Right lobe of liver (tissue), 6 donors: ENCODE data around the gene ANKS1B. TPM values are rescaled to one million over a fixed set of nuclear protein-coding genes. Genes with fewer than 3 reads are reported as not detected.

Experiments used
- ATAC-seq, 4 donors: fragments of 200-7000 bp; cut with Tn5 transposase; one replicate each; pipeline ENCODE4 v1.9.1; 2020; ENCODE audit warnings: mild to moderate bottlenecking in 4 of 4, moderate library complexity in 4 of 4
- DNase-seq, 3 donors: peaks; one replicate each; pipeline ENCODE4 v3.0.0-alpha.2; 2020
- H3K27ac ChIP-seq, 3 donors: fragments of 200-600 bp; one replicate each; pipeline ENCODE4 v1.8.0; 2022
- H3K27me3 ChIP-seq, 2 donors: fragments of 200-600 bp; one replicate each; pipeline ENCODE4 v1.8.0; 2022
- H3K36me3 ChIP-seq, 4 donors: fragments of 200-600 bp; sonication (generic) in 1 of 4; one replicate each; pipeline versions ENCODE4 v1.5.1 to v1.8.0; 2017 to 2022; ENCODE audit warnings: control low read depth in 1 of 4
- H3K4me1 ChIP-seq, 4 donors: fragments of 200-600 bp; sonication (generic) in 1 of 4; one replicate each; pipeline versions ENCODE4 v1.5.1 to v1.8.0; 2017 to 2022; ENCODE audit warnings: control low read depth in 1 of 4
- H3K4me3 ChIP-seq, 3 donors: fragments of 200-600 bp; one replicate each; pipeline ENCODE4 v1.8.0; 2022
- H3K9me3 ChIP-seq, 4 donors: fragments of 200-600 bp; sonication (generic) in 1 of 4; one replicate each; pipeline versions ENCODE4 v1.5.1 to v1.8.0; 2017 to 2022; ENCODE audit warnings: control low read depth in 1 of 4
- CTCF ChIP-seq, 4 donors: fragments of 200-600 bp in 3 of 4; fragments of 450-650 bp in 1 of 4; IDR thresholded peaks; one replicate each; pipeline versions ENCODE4 v1.5.1 to v1.8.0; 2016 to 2022; ENCODE audit warnings: antibody characterized with exemption in 4 of 4, mild to moderate bottlenecking in 2 of 4
- POLR2A ChIP-seq: fragments of 450-650 bp; IDR thresholded peaks from one replicate; pipeline ENCODE4 v1.6.1; 2017; ENCODE audit warnings: antibody characterized with exemption, mild to moderate bottlenecking
- WGBS: methylation state at CpG from one replicate; pipeline ENCODE4 v1.1.6; 2018; ENCODE audit warnings: low coverage, low lambda C conversion rate; ENCODE audit not compliant: insufficient coverage; ENCODE audit errors: missing lambda C conversion rate; 5-methylcytosine and 5-hydroxymethylcytosine counted together
- intact Hi-C, 2 donors: fragments of 100-400 bp; cut with DNase I; formaldehyde crosslinking; loops; one replicate each; pipeline versions ENCODE4 v1.11.2 to v1.14.1; 2022
- total RNA-seq, 6 experiments: library from RNA; depleted of rRNA in 2 of 6; stranded (reverse); fragments of >200 nt in 2 of 6; fragmentation: NEBNext Ultra II Directional in 3 of 6; extraction: Animal tissue kit (Norgen Biotek cat#: 25700) in 3 of 6; gene quantifications; one replicate each; pipeline versions ENCODE4 v1.1.0 to v1.2.4, GENCODE V29; 2016 to 2023
- donor health status: DM: no; HTN: yes; CAD: no.
- donor health status: DM: no; HTN: no; CAD: no.
- donor health status: DM: no; HTN: no; CAD: no.
- donor health status: DM: no; HTN: yes; CAD: no.
- donor health status: DM: no; HTN: yes; CAD: no.

ANKS1B gene
- total RNA-seq, 6 experiments from 2014 or later: 0.17 to 1.9 (median 0.44) TPM; not detected in 1

- no peak for TF ChIP-seq CTCF (IDR thresholded peaks at IDR 0.05)
- TF ChIP-seq POLR2A: no peak
- H3K9me3 ChIP-seq: no peaks in the 10 kb centered on the region
- ATAC-seq: no peak
- intact Hi-C loops: no loop called here
- no peaks in the 10 kb centered on the region for H3K4me1 ChIP-seq
- H3K27me3 ChIP-seq: no peaks in the 10 kb centered on the region
- no peaks in the 10 kb centered on the region for H3K36me3 ChIP-seq
- no peak overlapping the region for H3K4me3 ChIP-seq
- no peak overlapping the region for H3K27ac ChIP-seq
- no peak for DNase-seq
Measured at GRCh38 chr12:99712281-99712680, 272.5 kb downstream of the ANKS1B start.

- Histone ChIP-seq H3K27ac (no peak overlapping the region), H3K4me1 (no peaks in the 10 kb centered on the region), H3K9me3 (no peaks in the 10 kb centered on the region), H3K4me3 (no peak overlapping the region), H3K36me3 (no peaks in the 10 kb centered on the region), H3K27me3 (no peaks in the 10 kb centered on the region)
- DNase-seq (no peak), ATAC-seq (no peak)
- 32% methylated on average over 1 of the region's 1 CpG for WGBS
- TF ChIP-seq POLR2A: no peak
- no peak for TF ChIP-seq CTCF (IDR thresholded peaks at IDR 0.05)
- intact Hi-C loops: no loop called here
Measured at GRCh38 chr12:99711246-99711645, 273.5 kb downstream of the ANKS1B start.

GRCh38 chr12:99709619-99710018 is 275.1 kb downstream of the ANKS1B start:
- H3K27me3 ChIP-seq: no peaks in the 10 kb centered on the region
- intact Hi-C loops: no loop called here
- no peaks in the 10 kb centered on the region for H3K36me3 ChIP-seq
- H3K9me3 ChIP-seq: no peaks in the 10 kb centered on the region
- H3K4me3 ChIP-seq: no peak overlapping the region
- DNase-seq (no peak), ATAC-seq (no peak)
- H3K4me1 ChIP-seq: no peaks in the 10 kb centered on the region
- H3K27ac ChIP-seq: no peak overlapping the region
- TF ChIP-seq CTCF (IDR thresholded peaks at IDR 0.05) (no peak), POLR2A (no peak)

- ATAC-seq (no peak), DNase-seq (no peak)
- H3K27ac ChIP-seq: no peak overlapping the region
- WGBS: 87% methylated on average over 3 of the region's 3 CpGs
- H3K4me3 ChIP-seq: no peak overlapping the region
- no peaks in the 10 kb centered on the region for H3K36me3 ChIP-seq
- TF ChIP-seq POLR2A: no peak
- TF ChIP-seq CTCF (IDR thresholded peaks at IDR 0.05): no peak
- H3K9me3 ChIP-seq: no peaks in the 10 kb centered on the region
- intact Hi-C loops: no loop called here
- no peaks in the 10 kb centered on the region for H3K27me3 ChIP-seq
- no peaks in the 10 kb centered on the region for H3K4me1 ChIP-seq
Measured at GRCh38 chr12:99709116-99709515, 275.6 kb downstream of the ANKS1B start.

GRCh38 chr12:99707883-99708282 is 276.9 kb downstream of the ANKS1B start:
- no peaks in the 10 kb centered on the region for H3K4me1 ChIP-seq
- 72% methylated on average over 2 of the region's 2 CpGs for WGBS
- H3K9me3 ChIP-seq: no peaks in the 10 kb centered on the region
- DNase-seq: no peak
- H3K27ac ChIP-seq: no peak overlapping the region
- no peak overlapping the region for H3K4me3 ChIP-seq
- H3K36me3 ChIP-seq: no peaks in the 10 kb centered on the region
- TF ChIP-seq POLR2A (no peak), CTCF (IDR thresholded peaks at IDR 0.05) (no peak)
- intact Hi-C loops: no loop called here
- no peak for ATAC-seq
- H3K27me3 ChIP-seq: no peaks in the 10 kb centered on the region
